Fibroblast of skin of scalp (primary cell): Measurements from ENCODE around the gene RYR3.
A peak's percentile ranks its signal among the peaks of the same experiment; 100 is the strongest.

Source experiments
- DNase-seq: peaks from one replicate; pipeline ENCODE4 v3.0.0-alpha.2; 2013

RYR3 gene

DNA sequence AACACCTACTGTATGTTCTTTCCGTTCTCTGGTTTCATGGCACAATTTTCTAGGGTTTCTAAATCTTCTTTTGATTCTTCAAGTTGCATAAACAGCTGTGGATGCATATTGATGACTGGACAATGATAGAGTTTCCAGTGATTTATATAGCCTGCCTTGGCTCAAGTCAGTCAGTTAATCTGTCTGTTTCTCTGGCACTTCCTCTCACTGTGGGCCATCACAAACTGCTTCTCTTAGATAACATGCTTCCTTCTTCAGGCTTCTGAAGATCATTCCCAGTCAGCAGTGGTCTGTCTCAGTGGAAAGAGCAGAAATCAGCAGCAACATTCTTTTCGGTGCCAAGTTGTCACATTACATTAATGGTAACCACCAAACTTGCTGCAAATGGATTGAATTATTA, 207.2 kb downstream of the RYR3 start:
- DNase-seq: no peak

DNA sequence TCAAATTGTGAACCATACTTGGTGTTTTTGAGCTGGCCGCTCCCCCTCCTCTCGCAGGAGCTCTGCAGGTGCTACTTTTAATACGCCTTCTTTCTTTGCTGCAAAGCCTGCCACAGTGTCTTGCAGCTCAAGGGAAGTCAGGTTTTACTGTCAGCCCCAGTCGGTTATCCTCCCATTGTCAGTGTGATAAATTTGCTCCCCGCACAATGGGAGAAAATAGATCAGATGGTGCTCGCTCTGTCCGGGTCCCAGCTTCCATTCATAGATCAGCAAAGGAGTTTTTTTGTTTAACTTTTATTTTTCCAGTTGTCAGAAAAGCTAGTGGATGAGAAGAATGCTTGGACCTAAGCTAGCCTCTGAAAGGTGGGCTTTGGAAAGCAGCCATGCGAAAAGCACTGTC, 207.7 kb downstream of the RYR3 start:
- DNase-seq: no peak

DNA sequence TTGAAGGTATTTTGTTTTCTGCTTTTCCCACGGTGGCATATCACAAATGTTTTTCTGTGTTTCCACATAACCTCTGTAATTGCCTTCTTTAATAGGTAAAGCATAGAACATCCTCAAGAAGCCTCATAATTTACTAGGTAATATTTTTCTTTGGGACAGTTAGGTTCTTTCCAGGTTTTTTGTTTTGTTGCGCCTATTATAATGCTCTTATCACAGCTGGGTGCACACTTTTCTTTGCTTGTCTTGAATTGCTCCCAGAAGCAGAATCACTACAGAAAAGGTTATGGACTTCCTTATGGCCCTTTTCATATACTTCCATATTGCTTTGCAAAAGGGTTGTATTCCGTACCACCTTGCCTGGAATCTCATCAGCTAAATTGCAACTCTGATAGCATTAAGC, 213.5 kb downstream of the RYR3 start:
- no peak for DNase-seq

DNA sequence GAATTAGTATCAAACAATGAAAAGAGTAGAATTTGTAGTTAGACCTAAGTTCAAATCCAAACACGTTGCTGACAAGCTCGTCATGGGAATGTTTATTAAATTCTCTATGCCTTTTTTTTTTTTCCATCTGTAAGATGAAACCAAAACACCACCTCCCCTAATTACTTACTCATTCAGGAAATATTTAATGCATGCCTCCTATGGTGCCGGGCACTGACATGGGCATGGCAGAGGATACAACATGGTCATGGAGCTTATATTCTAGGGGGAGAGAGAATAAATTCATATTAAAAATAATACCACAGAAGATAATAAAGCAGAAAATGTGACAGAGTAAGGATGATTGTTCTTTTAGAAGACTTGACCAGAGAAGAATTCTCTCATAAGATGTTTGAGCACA, 215.8 kb downstream of the RYR3 start:
- no peak for DNase-seq

DNA sequence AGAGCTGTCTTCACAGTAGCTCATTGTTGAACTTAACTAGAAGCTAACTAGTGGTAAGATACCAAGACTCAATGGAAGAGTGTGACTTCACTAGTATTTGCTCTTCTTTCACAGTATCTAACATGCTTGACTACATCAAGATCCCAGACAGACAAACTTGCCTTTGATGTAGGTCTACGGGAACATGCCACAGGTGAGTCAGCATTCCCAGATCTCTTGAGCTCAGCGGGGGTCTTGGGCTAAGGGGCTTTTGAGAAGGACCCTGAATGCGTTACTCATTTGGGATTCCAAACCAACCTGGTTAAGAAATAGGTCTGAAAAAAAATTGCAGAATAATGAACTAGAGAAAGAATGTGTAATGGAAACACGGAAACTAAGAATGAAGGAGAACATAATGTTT, 222.4 kb downstream of the RYR3 start:
- DNase-seq: no peak

DNA sequence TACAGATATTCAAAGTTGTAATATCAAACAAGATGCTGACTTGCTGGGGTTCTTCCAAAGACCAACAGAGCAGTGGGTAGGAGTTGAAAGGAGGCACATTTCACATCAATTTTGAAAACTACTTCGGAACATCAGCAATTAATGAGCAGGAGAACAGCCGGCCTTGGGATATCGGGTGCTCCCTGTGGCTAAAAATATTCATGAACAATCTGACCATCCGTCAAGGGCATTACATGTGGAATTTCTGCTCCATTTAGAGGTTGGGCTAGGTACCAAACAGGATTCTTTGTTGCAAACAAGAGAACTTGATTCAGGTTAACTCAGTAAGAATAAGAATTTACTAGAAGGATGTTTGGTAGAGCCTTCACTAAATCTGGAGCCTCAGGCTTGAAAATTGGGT, 223.9 kb downstream of the RYR3 start:
- no peak for DNase-seq

DNA sequence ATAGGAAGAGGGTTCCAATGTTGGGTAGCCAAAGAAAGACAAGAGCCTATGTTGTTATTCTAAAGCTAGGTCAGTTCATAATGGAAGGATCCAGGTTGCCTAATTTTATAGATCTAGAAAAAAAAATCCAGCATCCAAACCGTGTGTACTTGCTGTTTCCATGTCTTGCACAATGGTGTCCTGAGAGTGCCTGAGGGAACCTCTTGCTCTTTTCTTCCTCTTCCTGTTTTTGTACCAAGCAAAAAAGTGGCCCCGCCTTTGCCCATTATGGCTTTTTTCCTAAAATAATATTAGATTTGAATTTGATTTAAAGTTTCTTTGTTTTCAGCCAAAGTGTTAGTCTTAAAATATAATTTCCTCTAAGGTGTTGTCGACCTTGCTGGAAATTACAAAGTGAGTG, 224.4 kb downstream of the RYR3 start:
- DNase-seq: no peak

DNA sequence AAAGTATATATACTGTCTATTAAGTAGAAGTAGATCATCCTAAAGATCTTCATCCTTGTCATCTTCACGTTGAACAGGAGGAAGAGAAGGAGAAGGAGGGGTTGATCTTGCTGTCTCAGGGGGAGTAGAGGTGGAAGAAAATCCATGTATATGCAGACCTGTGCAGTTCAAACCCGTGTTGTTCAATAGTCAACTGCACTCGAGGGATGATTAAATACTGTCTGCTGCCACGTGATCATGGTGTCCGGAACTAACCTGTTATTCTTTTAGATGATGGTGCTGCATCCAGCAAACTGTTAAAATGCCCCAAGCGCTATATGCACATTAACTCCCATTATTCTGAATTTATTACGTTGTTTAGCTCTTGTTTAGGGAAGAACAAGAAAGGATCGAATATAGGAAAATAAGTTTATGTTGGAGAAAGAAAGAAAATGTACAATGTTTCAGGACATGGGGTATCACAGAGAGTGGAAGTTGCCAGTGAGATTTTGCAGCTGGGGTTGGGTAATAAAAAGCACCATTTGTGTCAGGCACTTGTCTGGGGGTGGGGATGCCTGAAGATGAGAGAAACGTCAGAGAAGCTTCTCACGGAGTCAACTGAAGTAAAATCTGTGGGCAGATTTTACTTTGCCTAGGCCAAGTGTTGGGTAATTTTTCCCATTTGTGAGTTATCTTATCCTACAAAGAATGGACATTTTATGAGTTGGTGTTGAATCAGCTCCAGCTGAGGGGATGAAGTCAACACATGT, 229.2 kb downstream of the RYR3 start:
- no peak for DNase-seq

DNA sequence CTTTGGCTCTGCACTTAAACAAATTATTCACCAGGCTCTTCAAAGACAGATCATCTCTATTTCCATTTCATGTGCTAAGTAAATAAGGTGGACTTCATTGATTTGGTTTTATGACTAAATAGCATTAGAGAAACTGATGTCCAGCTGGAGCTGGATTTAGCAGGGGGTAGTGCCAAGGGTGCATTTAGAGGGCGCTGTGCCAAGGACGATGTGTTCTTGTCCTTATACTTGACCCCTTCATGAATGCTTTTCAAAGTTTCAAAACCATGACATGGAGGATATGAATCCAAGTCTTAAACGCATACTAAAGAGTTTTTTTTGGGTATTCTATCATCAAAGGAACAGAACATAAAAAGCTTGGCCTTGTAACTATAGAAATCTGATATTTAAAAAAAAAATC, 233.2 kb downstream of the RYR3 start:
- no peak for DNase-seq

DNA sequence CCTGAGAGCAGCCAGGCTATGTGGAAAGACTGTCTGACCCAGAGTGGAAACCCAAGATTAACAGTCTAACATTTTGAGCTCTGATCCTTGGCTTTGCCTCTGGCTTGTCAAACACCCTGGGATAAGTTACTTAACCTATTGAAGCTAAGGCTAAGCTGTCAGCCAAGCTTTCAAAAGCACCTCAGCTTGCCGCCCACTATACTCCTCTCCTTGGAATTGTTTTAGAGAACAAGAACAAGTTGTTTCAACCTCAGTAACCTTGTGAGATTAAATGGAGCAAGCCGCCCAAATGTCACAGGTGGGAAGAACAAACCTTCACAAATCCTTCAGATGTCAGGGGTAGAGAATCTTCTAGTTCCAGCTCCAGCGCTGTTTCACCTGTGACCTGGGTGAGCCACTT, 235.1 kb downstream of the RYR3 start:
- no peak for DNase-seq

DNA sequence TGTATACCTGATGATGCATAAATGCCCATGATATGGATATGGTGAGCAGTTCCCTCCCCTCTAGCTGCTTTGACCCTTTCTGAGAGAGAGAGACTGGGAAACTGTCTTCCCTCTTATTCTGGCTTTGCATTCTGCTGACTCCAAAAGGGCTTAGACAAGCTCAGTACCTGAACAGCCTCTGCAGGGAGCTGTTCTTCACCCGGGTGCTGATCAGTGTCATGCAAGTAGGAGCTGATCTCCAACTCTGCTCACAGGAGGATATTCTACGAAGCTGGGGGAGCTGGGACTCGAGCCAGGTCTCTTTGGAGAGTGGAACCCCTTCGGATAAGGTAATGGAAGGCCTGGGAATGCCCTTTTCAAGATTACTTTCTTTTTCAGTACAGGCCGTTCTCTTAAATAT, 237.1 kb downstream of the RYR3 start:
- peak; percentile 50 for DNase-seq

DNA sequence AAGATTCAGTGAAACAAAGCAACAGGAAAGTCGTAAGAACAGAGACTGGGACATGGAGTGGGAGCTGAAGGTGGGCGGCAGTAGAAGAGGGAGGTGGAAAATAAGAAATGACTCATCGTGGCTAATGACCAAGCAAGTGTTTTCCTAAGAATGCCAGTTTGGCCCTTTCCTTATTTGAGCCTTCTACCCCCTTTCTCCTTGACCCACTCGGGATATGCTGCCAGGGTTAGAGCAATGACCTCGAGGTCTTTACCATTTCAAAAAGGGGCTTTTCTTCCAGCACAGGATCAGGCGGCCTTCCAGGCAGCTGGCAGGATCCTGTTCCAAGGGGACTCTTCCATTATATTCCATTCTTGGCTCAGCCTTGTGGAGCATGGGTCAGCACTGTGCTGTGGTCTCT, 241.1 kb downstream of the RYR3 start:
- no peak for DNase-seq

DNA sequence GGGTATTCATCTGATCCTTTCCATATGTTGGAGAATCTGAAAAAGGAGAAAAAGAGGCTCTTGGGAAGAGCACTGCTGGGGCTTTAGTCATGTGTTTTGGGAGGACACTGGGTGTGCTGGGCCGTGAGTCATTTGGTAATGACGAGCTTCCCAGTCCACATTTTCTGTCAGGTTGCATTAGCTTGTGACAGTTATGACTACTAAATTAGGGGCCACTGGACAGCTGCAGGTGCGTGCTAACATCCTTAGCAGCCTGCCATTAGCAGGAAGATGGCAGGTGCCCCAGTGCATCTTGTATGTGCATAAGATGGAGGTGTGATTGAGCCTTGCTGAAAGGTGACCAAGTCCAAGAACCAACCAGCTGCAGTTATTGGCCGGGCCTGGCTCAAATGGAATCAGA, 242.4 kb downstream of the RYR3 start:
- DNase-seq: no peak

DNA sequence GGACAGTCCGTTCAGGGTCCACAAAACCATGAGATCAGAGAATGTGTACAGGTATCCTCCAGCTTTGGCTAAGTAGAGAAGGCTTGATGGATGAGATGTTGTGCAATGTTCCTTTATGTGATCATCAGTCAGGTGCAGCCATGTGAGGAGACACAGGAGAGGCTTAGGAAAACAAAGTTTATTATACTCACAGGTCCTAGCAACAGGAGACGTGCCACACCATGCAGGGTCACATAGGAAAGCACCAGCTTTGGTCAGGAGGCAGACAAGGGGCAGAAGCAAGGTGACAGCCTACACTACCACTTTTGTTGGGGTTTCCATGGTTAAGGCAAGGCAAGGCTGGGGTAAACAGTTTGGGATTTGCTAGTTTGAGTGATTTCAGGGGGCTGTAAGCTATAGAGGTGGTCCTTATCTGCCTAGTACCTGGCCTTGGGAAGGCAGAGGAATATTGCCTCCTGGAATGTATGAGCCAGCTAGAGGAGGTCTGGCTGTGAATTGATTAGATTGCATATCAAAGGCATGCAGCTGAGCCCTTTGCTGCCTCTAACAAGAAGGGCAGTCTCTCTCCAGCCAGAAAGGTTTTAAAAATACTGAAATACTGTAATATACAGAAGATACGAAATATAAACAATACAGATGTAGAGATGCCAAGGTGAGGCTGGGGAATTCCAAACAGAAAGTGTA, 248.6 kb downstream of the RYR3 start:
- DNase-seq: no peak

DNA sequence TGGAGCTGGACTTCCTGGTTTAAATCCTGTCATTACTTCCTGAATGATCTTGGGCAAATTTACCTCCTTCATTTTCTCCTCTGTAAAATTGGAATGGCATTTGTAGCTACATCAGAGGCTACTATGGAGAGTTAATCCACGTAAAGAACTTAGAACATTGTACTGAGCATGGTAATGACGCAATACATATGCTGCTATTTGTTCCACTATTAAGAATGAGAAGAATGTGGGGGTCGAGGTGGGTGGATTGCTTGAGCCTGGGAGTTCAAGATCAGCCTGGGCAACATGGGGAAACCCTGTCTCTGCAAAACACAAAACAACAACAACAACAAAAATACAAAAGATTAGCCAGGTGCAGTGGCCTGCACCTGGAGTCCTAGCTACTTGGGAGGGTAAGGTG, 250.6 kb downstream of the RYR3 start:
- no peak for DNase-seq

DNA sequence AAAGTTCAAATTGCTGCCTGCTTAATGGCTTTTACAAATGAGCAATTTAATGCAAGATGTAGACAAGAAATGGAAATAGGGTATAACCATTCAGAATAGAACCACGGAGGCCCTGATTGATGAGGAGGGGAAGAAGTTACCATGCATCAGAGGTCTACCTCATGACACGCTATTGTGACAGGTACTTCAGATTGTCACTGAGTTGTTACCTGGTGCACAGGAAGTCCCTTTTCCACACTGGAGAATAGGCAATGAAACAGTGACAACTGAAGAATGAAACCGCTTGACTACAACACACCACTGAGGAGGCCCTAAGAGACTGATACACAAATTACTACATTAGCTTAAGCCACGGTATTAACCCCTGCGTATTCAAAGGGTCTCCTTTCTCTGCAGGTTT, 251.2 kb downstream of the RYR3 start:
- DNase-seq: no peak

DNA sequence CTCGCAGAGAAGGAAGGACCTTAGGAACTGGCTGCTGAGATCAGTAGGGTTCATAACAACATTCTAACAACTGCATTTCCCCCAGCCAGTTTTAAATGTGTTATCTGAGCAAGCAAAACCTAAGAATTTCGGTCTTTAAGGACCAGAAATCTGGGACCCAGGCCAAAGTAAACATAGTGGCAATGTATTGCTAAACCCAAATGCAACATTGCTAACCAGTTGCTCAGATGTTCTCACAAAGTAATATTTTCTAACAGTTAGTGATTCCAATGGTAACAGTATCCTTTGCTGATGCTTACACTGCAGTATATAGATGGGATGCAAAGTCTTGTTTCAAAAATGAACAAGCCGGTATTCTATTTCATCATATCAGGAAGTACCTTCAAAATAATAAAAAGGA, 254.3 kb downstream of the RYR3 start:
- peak; percentile 49 for DNase-seq

DNA sequence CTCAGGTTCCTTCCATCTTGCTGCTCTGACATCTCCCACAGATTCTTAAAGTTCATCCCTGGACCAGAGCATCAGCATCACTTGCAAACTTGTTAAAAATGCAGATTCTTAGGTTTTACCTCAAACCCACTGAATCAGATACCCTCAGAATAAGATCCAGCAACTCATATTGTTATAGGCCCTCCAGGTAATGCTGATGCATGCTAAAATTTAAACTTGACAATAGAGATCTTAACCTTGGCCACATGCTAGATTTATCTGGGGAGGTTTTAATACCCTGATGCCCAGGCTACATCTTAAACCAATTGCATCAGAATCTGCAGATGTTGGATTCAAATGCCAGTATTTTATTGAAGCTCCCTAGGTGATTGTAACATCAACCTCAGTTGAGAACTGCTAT, 256.9 kb downstream of the RYR3 start:
- no peak for DNase-seq

DNA sequence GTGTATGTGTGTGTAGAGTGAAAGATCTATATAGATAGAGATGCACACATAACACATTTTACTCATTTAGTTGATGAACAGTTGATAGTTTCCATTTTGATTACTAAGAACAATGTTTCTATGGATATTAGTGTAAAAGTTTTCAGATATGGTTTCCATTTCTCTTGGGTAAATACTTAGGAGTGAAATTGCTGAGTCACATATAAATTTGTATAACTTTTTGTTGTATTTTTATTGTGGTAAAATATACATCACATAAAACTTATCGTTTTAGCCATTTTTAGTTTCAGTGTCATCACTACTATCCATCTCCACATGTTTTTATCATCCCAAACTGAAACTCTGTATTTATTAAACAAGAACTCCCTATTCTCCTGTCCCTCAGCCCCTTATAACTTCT, 258.3 kb downstream of the RYR3 start:
- DNase-seq: no peak

DNA sequence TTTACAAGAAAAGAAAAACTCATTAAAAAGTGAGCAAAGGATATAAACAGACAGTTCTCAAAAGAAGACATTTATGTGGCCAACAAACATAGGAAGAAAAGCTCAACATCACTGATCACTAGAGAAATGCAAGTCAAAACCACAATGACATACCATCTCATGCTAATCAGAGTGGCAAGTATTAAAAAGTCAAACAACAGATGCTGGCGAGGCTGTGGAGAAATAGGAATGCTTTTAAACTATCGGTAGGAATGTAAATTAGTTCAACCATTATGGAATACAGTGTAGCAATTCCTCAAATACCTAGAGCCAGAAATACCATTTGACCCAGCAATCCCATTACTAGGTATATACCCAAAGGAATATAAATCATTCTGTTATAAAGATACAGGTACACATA, 267.1 kb downstream of the RYR3 start:
- peak; percentile 1 for DNase-seq

DNA sequence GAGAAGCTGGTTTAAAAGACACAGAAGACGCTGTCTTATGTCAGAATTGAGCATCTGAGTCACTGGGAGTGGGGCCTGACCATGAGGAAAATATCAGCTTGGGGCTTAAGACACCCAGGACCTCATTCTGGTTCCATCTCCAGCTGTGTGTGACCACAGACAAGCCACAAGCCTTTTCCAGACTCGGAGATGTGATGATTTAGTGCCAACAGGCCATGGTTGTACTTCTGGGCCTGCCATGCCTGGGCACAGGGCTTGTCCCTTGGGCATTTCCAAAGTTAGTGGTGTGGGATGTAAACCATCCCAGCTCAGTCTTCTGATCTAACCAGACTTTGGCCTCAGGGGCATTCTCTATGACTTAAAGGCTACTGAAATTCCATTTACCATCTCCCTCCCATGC, 269.8 kb downstream of the RYR3 start:
- DNase-seq: peak; percentile 9

DNA sequence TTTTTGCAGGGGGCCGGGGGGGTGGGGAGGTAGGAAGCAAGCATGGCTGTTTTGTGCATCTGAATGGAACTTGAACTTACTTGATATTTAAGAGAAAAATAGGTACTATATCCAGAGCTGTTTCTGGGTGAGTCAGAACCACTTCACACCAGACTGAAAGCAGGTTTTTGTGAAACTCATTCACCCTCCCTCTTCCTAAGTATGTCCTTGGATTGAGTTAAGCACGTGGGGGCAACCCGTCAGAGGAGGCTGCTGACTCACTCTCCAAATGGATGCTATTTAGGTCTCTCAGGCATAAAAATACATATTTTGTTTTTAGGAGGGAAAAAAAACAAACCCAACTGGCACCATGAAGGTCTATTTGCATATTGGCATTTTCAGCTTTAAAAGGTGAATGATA, 270.3 kb downstream of the RYR3 start:
- peak; percentile 26 for DNase-seq

DNA sequence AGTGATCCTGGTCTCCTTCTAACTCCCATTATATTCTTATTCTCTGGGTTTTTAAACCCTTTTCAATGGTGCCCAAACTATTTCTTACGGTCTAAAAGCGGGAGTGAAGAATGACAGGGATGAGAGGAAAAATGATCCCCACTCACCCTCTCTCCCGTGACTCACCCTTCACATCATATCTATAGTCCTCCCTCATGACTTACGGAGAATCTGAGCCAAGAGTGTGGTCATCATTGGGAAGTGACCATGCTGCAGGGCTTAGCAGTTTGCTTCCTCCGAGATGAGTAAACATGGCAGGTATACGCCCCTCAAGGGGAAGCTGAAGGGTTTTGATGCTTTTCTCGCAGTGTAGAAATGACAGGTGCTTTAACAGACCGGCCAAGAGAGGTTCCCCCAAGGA, 274.0 kb downstream of the RYR3 start:
- peak; percentile 3 for DNase-seq

DNA sequence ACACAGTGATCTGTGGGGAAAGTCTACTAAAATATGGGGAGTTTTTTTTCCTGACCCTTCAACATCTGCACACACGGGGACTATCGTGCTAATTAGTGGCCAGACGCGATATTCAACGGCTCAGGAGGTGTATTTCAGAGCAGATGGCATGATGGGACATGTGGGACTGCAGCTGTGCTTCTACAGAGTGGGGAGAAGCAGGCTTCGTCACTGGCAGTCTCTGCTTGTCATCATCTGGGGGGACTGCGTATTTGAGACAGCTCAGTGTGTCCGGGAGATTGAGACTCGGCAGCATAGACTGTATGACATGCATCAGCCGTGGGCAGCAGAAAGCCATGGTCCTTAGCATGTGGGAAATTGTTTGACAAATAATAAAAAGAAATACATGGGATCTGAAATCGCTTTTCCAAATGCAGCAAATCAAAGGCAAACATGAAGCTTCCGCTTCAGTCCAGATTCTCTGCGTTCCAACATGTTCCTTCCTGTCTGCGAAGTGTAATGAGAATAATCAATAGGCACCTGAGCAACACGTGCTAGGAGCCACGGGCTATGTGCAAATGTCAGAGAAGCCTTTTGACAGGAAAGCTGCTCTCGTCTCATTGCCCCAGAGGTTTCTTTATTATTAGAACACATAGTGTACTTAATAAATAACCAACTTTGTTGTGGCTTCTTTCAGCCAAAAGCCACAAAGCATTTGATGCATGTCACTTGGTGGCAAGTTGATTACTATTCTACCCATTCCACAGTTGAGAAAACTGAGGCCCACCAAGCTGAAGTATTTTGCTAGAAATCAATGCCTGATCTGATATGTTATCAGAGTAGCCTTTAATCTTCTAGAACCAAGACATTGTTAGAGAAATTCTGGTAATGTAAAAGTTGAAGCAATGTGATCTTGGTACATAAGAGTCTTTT, 276.3 kb downstream of the RYR3 start:
- DNase-seq: no peak
